Endodermal cell (in vitro differentiated cells): ENCODE measurements around the gene ZNF689. TPM values are rescaled to one million over a fixed set of nuclear protein-coding genes. Genes with fewer than 3 reads are reported as not detected.

ENCODE experiments used
- DNase-seq: peaks from one replicate; pipeline ENCODE4 v3.0.0-alpha.2; 2017
- H3K27ac ChIP-seq: 2 replicates; pipeline ENCODE4 v1.5.1; 2013; ENCODE audit warnings: mild to moderate bottlenecking, low read depth, low read length, moderate library complexity
- H3K27me3 ChIP-seq: 2 replicates; pipeline ENCODE4 v1.6.1; 2013; ENCODE audit warnings: mild to moderate bottlenecking, low read length, moderate library complexity; ENCODE audit not compliant: insufficient read depth, control insufficient read depth, poor library complexity, severe bottlenecking
- H3K36me3 ChIP-seq: 2 replicates; pipeline ENCODE4 v1.7.0; 2013; ENCODE audit warnings: mild to moderate bottlenecking, low read length, moderate library complexity; ENCODE audit not compliant: control insufficient read depth, insufficient read depth
- H3K4me1 ChIP-seq: one replicate; pipeline ENCODE4 v1.7.0; 2013; ENCODE audit warnings: low read length; ENCODE audit not compliant: control insufficient read depth, insufficient read depth
- H3K4me3 ChIP-seq: 2 replicates; pipeline ENCODE4 v1.5.1; 2013; ENCODE audit warnings: mild to moderate bottlenecking, low read length, moderate library complexity
- H3K9ac ChIP-seq: 2 replicates; pipeline ENCODE4 v1.6.1; 2013; ENCODE audit warnings: mild to moderate bottlenecking, low read length, moderate library complexity; ENCODE audit not compliant: poor library complexity, severe bottlenecking; ENCODE audit errors: extremely low read depth
- H3K9me3 ChIP-seq: 2 replicates; pipeline ENCODE4 v1.6.1; 2013; ENCODE audit warnings: mild to moderate bottlenecking, low read length, moderate library complexity; ENCODE audit not compliant: control insufficient read depth
- H3K27ac Mint-ChIP-seq: 2 replicates; pipeline ENCODE4 v1.8.0; 2020; ENCODE audit warnings: mixed read lengths
- H3K27me3 Mint-ChIP-seq: 2 replicates; pipeline ENCODE4 v1.8.0; 2021; ENCODE audit warnings: mild to moderate bottlenecking, mixed read lengths; ENCODE audit not compliant: insufficient read depth
- H3K36me3 Mint-ChIP-seq: 2 replicates; pipeline ENCODE4 v1.8.0; 2020; ENCODE audit warnings: low read depth, mixed read lengths
- H3K4me1 Mint-ChIP-seq: 2 replicates; pipeline ENCODE4 v1.8.0; 2020; ENCODE audit warnings: mixed read lengths
- H3K4me3 Mint-ChIP-seq: 2 replicates; pipeline ENCODE4 v1.8.0; 2020; ENCODE audit warnings: mild to moderate bottlenecking, moderate library complexity, mixed read lengths
- H3K9me3 Mint-ChIP-seq: 2 replicates; pipeline ENCODE4 v1.8.0; 2020; ENCODE audit warnings: mild to moderate bottlenecking, mixed read lengths
- CTCF ChIP-seq: fragments of 200-600 bp; sonication (generic); conservative IDR thresholded peaks from 2 replicates; pipeline ENCODE4 v1.5.0; 2021; ENCODE audit warnings: antibody characterized with exemption, mild to moderate bottlenecking
- whole genome bisulfite sequencing, 2 experiments: methylation state at CpG; one replicate each; pipeline versions ENCODE4 v1.1.5 to v1.1.7; 2013; ENCODE audit warnings: missing lambda C conversion rate in 2 of 2, mixed read lengths in 1 of 2; ENCODE audit not compliant: insufficient coverage in 1 of 2, insufficient read length in 1 of 2; 5-methylcytosine and 5-hydroxymethylcytosine counted together
- total RNA-seq, 2 donors: library from RNA; stranded (reverse); fragmentation: NEBNext Ultra II Directional in 1 of 2; extraction: Animal tissue kit (Norgen Biotek cat#: 25700) in 1 of 2; gene quantifications; 2 replicates in 1 of 2; 3 replicates in 1 of 2; pipeline ENCODE4 v1.2.1, GENCODE V29; 2021

ZNF689 gene
- total RNA-seq, 2 donors from 2014 or later: 13.0 to 15.8 TPM

DNA sequence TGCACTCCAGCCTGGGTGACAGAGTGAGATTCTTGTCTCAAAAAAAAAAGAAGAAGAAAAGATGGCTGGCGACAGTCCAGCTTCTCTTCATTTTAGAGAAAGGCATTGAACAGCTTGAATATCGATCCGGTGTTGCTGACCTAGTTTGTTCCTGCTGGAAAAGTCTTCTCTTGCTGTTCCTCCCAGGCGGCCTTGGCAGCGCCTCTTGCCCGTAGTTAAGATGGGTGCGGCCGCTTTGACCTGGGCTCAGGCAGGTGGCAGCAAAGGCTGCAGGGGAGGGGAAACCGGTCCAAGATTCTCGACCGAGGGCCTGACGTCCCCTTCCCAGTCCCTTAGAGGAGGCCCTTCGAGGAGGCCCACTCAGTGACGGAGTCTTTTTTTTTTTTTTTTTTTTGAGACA lies 48.2 kb downstream of the ZNF689 start:
- no peak overlapping the region for H3K4me3 ChIP-seq
- no peaks in the 10 kb centered on the region for H3K36me3 ChIP-seq
- DNase-seq: no peak
- H3K4me1 ChIP-seq: no peaks in the 10 kb centered on the region
- H3K27ac Mint-ChIP-seq: no peak overlapping the region
- H3K27me3 Mint-ChIP-seq: peaks cover 24% of the 10 kb centered on the region
- WGBS, 2 experiments: 90 to 96% methylated on average over 10 to 14 of the region's 14 CpGs
- H3K27me3 ChIP-seq: no peaks in the 10 kb centered on the region
- H3K9me3 Mint-ChIP-seq: no peaks in the 10 kb centered on the region
- no peaks in the 10 kb centered on the region for H3K9me3 ChIP-seq
- no peak overlapping the region for H3K9ac ChIP-seq
- H3K36me3 Mint-ChIP-seq: no peaks in the 10 kb centered on the region
- TF ChIP-seq CTCF: no peak
- H3K4me1 Mint-ChIP-seq: no peaks in the 10 kb centered on the region
- H3K27ac ChIP-seq: no peak overlapping the region
- H3K4me3 Mint-ChIP-seq: peak overlapping the region; percentile 58

- no peak for TF ChIP-seq CTCF
- H3K9me3 ChIP-seq: no peaks in the 10 kb centered on the region
- H3K4me1 ChIP-seq: no peaks in the 10 kb centered on the region
- WGBS, 2 experiments: 94% methylated on average over 31 to 46 of the region's 46 CpGs
- no peak overlapping the region for H3K27ac ChIP-seq
- H3K4me1 Mint-ChIP-seq: peaks cover 1% of the 10 kb centered on the region
- peaks cover under 1% of the 10 kb centered on the region for H3K36me3 ChIP-seq
- H3K9me3 Mint-ChIP-seq: no peaks in the 10 kb centered on the region
- peak overlapping the region; percentile 58 for H3K4me3 Mint-ChIP-seq
- DNase-seq: peak; percentile 76
- peaks cover 20% of the 10 kb centered on the region for H3K27me3 Mint-ChIP-seq
- no peak overlapping the region for H3K27ac Mint-ChIP-seq
- peaks cover 2% of the 10 kb centered on the region for H3K36me3 Mint-ChIP-seq
- H3K9ac ChIP-seq: no peak overlapping the region
- H3K27me3 ChIP-seq: no peaks in the 10 kb centered on the region
- no peak overlapping the region for H3K4me3 ChIP-seq
These were observed 48.9 kb downstream of the ZNF689 start for GRCh38 chr16:30561089-30561816.

- H3K36me3 Mint-ChIP-seq: peaks cover 11% of the 10 kb centered on the region
- WGBS, 2 experiments: 90 to 94% methylated on average over 2 to 6 of the region's 6 CpGs
- no peak overlapping the region for H3K27ac Mint-ChIP-seq
- Histone ChIP-seq H3K9ac (no peak overlapping the region), H3K9me3 (no peaks in the 10 kb centered on the region), H3K36me3 (peaks cover 14% of the 10 kb centered on the region), H3K27me3 (no peaks in the 10 kb centered on the region), H3K27ac (no peak overlapping the region), H3K4me3 (no peak overlapping the region), H3K4me1 (no peaks in the 10 kb centered on the region)
- peaks cover 14% of the 10 kb centered on the region for H3K27me3 Mint-ChIP-seq
- H3K4me1 Mint-ChIP-seq: peaks cover 5% of the 10 kb centered on the region
- no peak overlapping the region for H3K4me3 Mint-ChIP-seq
- no peak for TF ChIP-seq CTCF
- H3K9me3 Mint-ChIP-seq: no peaks in the 10 kb centered on the region
- no peak for DNase-seq
These were observed 50.5 kb downstream of the ZNF689 start for GRCh38 chr16:30559690-30560089.
